Small intestine (tissue), 4 donors: ENCODE results near the gene MAP2K4. TPM values are rescaled to one million over a fixed set of nuclear protein-coding genes. Genes with fewer than 3 reads are reported as not detected.

Experiments used
- polyA plus RNA-seq, 4 donors: library from polyadenylated mRNA; stranded (reverse) in 3 of 4; unstranded in 1 of 4; fragments of 200-250 nt in 3 of 4; fragments of 120-200 nt in 1 of 4; gene quantifications; one replicate each; pipeline versions ENCODE4 v1.2.1 to v1.2.3, GENCODE V29; 2013
- donor health status: healthy with polysubstance abuse.
- donor health status: Bipolar disorder and iron deficiency.
- donor health status: healthy.

Gene MAP2K4
- polyA plus RNA-seq, 4 donors = 11.6 to 27.7 (median 12.2) TPM

Other genes with a start within 250 kb of the MAP2K4 start
- 1 to 10 TPM; 4.5 to 9.6 (median 7.1) TPM for gene ZNF18, start 23.4 kb upstream of the MAP2K4 start, polyA plus RNA-seq